ENCODE measurements around the gene TENT4B.
A peak's percentile ranks its signal among the peaks of the same experiment; 100 is the strongest.
"Not testable (repeated sequence)": the region's sequence is repeated elsewhere in the genome, so short reads cannot be mapped to it uniquely, and the experiment has no call there.

TENT4B gene

DNA sequence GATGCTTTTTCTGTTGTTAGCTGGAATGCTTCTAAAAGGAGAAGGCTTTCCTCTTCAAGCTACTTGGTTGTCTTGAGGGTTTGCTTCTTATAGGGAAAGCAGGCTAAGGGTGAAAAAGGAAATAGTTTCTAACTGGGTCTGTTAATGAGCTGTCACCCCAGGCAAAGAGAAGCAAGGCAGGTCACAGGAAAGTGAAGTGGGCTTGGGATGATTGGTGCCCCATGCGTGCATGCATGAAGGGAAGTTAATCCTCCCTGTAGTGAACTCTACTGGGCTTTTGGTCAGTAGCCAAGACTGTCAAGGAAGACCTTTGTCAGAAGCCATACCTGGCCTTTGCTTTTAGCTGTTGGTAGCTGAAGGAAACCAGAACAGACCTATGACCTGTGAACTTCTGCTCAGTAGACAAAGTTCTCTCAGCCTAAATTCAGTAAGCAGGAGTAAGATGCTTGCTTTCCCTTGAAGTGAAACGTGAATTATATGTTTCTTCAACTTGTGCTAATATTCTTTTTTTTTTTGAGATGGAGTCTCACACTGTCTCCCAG lies 16.5 kb downstream of the TENT4B start:
- ATAC-seq: no peak
- Mint-ChIP-seq H3K4me3 (no peak overlapping the region), H3K27me3 (no peaks in the 10 kb centered on the region), H3K4me1 (peaks cover 75% of the 10 kb centered on the region), H3K27ac (no peak overlapping the region), H3K9me3 (no peaks in the 10 kb centered on the region), H3K36me3 (ENCODE audit: low read depth) (peaks cover 6% of the 10 kb centered on the region)
- no peak for DNase-seq

DNA sequence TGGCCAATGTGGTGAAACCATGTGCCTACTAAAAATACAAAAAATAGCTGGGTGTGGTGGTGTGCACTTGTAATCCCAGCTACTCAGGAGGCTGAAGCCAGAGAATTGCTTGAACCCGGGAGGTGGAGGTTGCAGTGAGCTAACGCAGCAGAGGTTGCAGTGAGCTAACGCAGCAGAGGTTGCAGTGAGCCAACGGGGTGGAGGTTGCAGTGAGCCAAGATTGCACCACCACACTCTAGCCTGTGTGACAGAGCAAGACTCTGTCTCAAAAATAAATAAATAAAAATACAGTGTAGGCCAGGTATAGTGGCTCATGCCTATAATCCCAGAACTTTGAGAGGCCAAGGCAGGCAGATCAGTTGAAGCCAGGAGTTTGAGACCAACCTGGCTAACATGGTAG lies 18.7 kb downstream of the TENT4B start:
- ATAC-seq; H3K36me3 Mint-ChIP-seq (ENCODE audit: low read depth); DNase-seq; H3K27me3 Mint-ChIP-seq; H3K9me3 Mint-ChIP-seq; H3K4me3 Mint-ChIP-seq; H3K27ac Mint-ChIP-seq: not testable (repeated sequence)
- peaks cover 66% of the 10 kb centered on the region for H3K4me1 Mint-ChIP-seq

GRCh38 chr16:50172195-50172922 lies 19.3 kb downstream of the TENT4B start:
- Mint-ChIP-seq H3K27me3 (no peaks in the 10 kb centered on the region), H3K4me1 (peaks cover 67% of the 10 kb centered on the region), H3K9me3 (no peaks in the 10 kb centered on the region), H3K4me3 (no peak overlapping the region), H3K27ac (peak overlapping the region; percentile 7), H3K36me3 (ENCODE audit: low read depth) (peaks cover 6% of the 10 kb centered on the region)
- peak; percentile 33 for ATAC-seq
- DNase-seq: no peak

DNA sequence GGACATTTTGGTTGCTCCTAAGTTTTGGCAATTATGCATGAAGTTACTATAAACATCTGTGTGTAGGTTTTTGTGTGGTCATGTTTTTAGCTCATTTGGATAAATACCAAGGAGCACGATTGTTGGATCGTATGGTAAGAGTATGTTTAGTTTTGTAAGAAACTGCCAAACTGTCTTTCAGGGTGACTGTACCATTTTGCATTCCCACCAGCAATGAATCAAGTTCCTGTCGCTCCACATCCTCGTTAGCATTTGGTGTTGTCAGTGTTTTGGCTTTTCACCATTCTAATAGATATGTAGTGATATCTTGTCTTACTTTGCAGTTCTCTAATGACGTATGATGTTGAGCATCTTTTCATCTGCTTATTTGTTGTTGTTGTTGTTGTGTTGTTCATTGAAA lies 20.2 kb downstream of the TENT4B start:
- Mint-ChIP-seq H3K27me3 (no peaks in the 10 kb centered on the region), H3K36me3 (ENCODE audit: low read depth) (peaks cover 6% of the 10 kb centered on the region), H3K9me3 (no peaks in the 10 kb centered on the region), H3K27ac (no peak overlapping the region), H3K4me3 (no peak overlapping the region), H3K4me1 (peaks cover 71% of the 10 kb centered on the region)
- DNase-seq: no peak
- ATAC-seq: no peak

DNA sequence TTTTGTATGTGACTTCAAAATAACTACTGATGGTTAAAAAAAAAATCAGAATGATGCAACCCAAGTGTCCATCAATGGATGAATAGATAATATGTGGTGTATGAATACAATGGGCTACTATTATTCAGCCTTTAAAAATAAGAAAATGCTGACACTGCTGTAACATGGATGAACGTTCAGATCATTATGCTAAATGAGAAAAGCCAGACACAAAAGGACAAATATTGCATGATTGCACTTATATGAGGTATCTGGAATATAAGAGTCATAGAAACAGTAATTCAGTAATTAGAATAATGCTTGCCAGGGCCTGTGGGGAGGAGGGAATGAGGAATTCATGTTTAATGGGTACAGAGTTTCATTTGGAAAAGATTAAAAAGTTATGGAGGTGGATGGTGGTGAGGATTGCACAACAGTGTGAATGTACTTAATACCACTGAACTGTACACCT lies 25.4 kb downstream of the TENT4B start:
- DNase-seq (no peak), ATAC-seq (peak; percentile 40)
- Mint-ChIP-seq H3K4me3 (no peak overlapping the region), H3K36me3 (ENCODE audit: low read depth) (peaks cover 10% of the 10 kb centered on the region), H3K27ac (no peak overlapping the region), H3K27me3 (no peaks in the 10 kb centered on the region), H3K4me1 (peaks cover 41% of the 10 kb centered on the region), H3K9me3 (no peaks in the 10 kb centered on the region)

DNA sequence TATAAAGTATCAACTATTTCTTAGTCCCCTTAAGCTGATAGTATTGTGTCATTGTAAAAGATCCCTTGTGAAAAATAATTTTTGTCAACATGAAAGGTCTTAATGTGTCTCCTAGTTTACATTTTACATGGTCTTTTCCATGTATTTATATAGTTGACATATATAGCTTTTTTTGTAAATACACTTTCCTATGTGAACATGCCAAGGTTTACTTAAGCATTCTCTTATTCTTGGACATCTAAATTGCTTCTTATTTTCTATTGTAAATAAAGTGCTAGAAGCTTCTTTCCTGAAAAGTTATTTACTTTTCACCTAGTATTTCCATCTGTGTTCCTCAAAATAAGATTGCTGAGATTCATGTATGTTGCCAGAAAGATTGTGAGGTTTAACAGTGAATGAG lies 29.3 kb downstream of the TENT4B start:
- Mint-ChIP-seq H3K27ac (no peak overlapping the region), H3K4me3 (no peak overlapping the region), H3K27me3 (no peaks in the 10 kb centered on the region), H3K4me1 (peaks cover 30% of the 10 kb centered on the region), H3K36me3 (ENCODE audit: low read depth) (peaks cover 6% of the 10 kb centered on the region), H3K9me3 (no peaks in the 10 kb centered on the region)
- ATAC-seq: no peak
- no peak for DNase-seq

- H3K9me3 Mint-ChIP-seq: no peaks in the 10 kb centered on the region
- peaks cover 6% of the 10 kb centered on the region for H3K36me3 Mint-ChIP-seq (ENCODE audit: low read depth)
- DNase-seq (no peak), ATAC-seq (no peak)
- H3K27ac Mint-ChIP-seq: peak overlapping the region; percentile 20
- H3K4me3 Mint-ChIP-seq: no peak overlapping the region
- no peaks in the 10 kb centered on the region for H3K27me3 Mint-ChIP-seq
- peaks cover 23% of the 10 kb centered on the region for H3K4me1 Mint-ChIP-seq
Observed at GRCh38 chr16:50183316-50183715, 30.2 kb downstream of the TENT4B start.

DNA sequence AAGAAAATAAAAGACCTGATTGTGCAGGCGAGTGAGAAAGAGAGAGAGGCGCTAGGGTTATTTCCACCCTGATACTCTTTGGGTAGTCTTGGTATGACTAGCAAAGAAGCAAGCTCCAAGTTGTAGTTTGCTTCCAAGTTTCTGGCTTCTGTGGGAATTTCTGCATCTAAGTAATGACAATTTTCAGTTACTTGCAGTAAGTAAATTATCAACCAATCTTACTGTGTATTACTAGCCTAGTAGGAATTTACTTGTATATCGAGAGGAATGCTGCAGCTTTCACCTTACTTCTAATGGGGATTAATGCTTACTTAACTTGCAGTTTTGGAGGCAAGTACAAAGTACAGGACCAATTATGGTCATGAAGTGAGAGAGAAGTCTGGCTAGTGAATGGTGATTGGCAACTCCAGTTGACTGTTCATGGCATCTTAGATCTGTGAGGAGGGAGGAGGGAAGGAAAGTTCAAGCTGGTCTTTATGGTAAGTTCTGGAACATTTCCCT lies 31.9 kb downstream of the TENT4B start:
- Mint-ChIP-seq H3K4me1 (peaks cover 26% of the 10 kb centered on the region), H3K4me3 (no peak overlapping the region), H3K36me3 (ENCODE audit: low read depth) (peaks cover 4% of the 10 kb centered on the region), H3K27me3 (no peaks in the 10 kb centered on the region), H3K9me3 (no peaks in the 10 kb centered on the region), H3K27ac (no peak overlapping the region)
- DNase-seq (no peak), ATAC-seq (no peak)

DNA sequence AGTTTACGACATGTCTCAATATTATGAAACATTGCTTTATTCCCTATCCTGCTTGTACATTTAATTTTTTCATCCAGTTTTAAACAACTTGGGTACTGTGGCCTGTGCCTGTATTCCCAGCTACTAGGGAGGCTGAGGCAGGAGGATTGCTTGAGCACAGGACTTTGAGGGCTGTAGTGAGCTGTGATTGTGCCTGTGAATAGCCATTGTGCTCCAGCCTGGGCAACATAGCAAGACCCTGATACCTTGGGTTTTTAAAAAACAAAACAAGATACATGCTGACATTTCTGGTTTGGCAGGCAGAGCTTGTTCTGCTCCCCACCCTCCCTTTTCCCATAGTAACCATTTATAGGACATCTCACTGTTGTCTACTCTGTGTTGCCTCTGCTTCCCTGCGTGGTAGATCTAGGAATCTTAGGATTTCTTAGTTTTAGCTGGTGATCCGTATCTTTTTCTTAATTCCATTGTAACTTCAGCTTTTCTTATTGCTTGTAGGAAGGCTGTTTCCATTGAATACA lies 35.6 kb downstream of the TENT4B start:
- no peak for DNase-seq
- Mint-ChIP-seq H3K27ac (no peak overlapping the region), H3K36me3 (ENCODE audit: low read depth) (no peaks in the 10 kb centered on the region), H3K27me3 (no peaks in the 10 kb centered on the region), H3K9me3 (no peaks in the 10 kb centered on the region), H3K4me1 (peaks cover 25% of the 10 kb centered on the region), H3K4me3 (no peak overlapping the region)
- no peak for ATAC-seq

GRCh38 chr16:50190292-50190691 lies 37.2 kb downstream of the TENT4B start:
- ATAC-seq: no peak
- no peak overlapping the region for H3K27ac Mint-ChIP-seq
- no peaks in the 10 kb centered on the region for H3K36me3 Mint-ChIP-seq (ENCODE audit: low read depth)
- H3K4me3 Mint-ChIP-seq: no peak overlapping the region
- no peaks in the 10 kb centered on the region for H3K27me3 Mint-ChIP-seq
- H3K9me3 Mint-ChIP-seq: no peaks in the 10 kb centered on the region
- DNase-seq: no peak
- H3K4me1 Mint-ChIP-seq: peaks cover 35% of the 10 kb centered on the region

DNA sequence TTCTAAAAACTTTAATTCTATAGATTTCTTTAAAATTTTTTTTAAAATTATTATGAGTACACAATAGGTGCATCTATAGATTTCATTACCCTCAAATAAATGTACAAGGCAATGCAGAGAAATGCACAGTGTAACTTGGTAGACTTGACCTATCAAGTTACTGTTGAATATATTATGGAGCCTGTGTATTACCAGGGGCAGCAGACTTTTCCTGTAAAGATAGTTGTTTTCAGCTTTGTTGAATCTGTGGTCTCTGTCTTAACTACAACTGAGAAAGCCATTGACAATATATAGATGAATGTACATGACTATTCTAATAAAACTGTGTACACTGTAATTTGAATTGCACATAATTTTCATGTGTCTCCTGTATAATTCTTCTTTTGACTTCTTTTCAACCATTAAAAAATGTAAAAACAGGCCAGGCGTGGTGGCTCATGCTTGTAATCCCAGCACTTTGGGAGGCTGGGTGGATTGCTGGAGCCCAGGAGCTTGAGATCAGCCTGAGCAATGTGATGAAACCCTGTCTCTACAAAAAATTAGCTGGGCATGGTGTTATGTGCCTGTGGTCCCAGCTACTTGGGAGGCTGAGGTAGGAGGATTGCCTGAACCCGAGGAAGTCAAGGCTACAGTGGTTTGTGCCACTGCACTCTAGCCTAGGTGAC lies 39.4 kb downstream of the TENT4B start:
- no peak for DNase-seq
- no peak overlapping the region for H3K27ac Mint-ChIP-seq
- peaks cover 4% of the 10 kb centered on the region for H3K36me3 Mint-ChIP-seq (ENCODE audit: low read depth)
- no peak for ATAC-seq
- peaks cover 53% of the 10 kb centered on the region for H3K4me1 Mint-ChIP-seq
- H3K4me3 Mint-ChIP-seq: no peak overlapping the region
- H3K9me3 Mint-ChIP-seq: no peaks in the 10 kb centered on the region
- H3K27me3 Mint-ChIP-seq: no peaks in the 10 kb centered on the region

DNA sequence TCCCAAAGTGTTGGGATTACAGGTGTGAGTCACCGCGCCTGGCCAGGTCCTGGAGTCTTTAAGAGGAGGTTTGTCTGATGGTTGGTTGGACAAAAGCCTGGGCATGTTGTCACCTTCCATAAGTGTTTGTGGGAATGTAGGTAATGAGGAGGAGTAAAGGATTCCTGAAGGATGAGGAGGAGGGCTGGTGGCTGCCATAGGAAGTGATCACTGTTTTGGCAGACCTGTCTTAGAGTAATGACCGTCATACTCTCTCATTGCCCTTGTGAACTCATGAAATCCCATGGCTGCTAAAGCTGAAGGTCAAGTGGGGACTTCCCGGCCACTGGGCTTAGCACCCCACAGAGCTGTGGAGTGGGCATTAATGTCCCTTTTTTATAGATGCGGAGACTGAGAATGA lies 40.5 kb downstream of the TENT4B start:
- Mint-ChIP-seq H3K9me3 (no peaks in the 10 kb centered on the region), H3K4me1 (peaks cover 51% of the 10 kb centered on the region), H3K36me3 (ENCODE audit: low read depth) (peaks cover 7% of the 10 kb centered on the region), H3K27ac (peak overlapping the region; percentile 20), H3K27me3 (no peaks in the 10 kb centered on the region), H3K4me3 (no peak overlapping the region)
- ATAC-seq (no peak), DNase-seq (no peak)

DNA sequence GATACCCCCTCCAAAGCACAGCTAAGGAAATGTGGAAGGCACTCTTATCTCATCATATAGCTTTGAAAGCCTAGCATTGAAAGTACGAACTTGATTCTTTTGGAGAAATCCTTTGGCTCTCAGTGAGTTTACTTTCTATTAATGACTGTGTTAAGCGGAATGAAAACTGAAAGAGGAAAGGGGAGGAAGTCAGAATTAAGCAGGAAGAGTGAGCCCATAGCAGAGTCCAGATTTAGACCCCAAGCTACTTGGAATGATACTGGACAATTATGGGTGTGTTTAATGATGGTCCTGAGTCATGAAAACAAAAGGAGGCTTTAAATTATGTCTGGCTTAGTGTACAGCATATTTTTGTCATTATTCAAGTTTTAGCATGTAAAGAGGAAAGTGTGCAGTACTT lies 42.2 kb downstream of the TENT4B start:
- no peak overlapping the region for H3K4me3 Mint-ChIP-seq
- DNase-seq (no peak), ATAC-seq (no peak)
- peaks cover 7% of the 10 kb centered on the region for H3K36me3 Mint-ChIP-seq (ENCODE audit: low read depth)
- H3K27ac Mint-ChIP-seq: peak overlapping the region; percentile 64
- no peaks in the 10 kb centered on the region for H3K27me3 Mint-ChIP-seq
- H3K4me1 Mint-ChIP-seq: peaks cover 49% of the 10 kb centered on the region
- H3K9me3 Mint-ChIP-seq: no peaks in the 10 kb centered on the region

GRCh38 chr16:50195756-50196155 lies 42.6 kb downstream of the TENT4B start:
- DNase-seq (no peak), ATAC-seq (no peak)
- no peak overlapping the region for H3K4me3 Mint-ChIP-seq
- no peaks in the 10 kb centered on the region for H3K27me3 Mint-ChIP-seq
- H3K27ac Mint-ChIP-seq: no peak overlapping the region
- H3K9me3 Mint-ChIP-seq: no peaks in the 10 kb centered on the region
- H3K36me3 Mint-ChIP-seq (ENCODE audit: low read depth): peaks cover 7% of the 10 kb centered on the region
- peaks cover 51% of the 10 kb centered on the region for H3K4me1 Mint-ChIP-seq

DNA sequence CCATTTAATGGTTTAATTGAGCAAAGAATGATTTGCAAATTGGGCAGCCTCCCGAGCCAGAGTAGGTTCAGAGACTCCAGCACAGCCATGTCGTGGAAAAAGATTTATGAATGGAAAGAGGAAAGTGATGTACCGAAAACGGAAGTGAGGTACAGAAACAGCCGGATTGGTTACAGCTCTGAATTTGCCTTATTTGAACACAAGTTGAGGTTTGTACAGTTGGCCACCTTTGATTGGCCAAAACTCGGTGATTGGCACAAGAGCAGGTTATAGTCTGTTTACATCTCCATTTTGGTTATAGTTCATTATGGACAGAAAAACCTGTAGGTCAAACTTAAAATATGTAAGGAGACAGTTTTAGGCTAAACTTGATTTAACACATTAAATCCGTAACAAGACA lies 44.5 kb downstream of the TENT4B start:
- H3K27ac Mint-ChIP-seq: no peak overlapping the region
- H3K4me1 Mint-ChIP-seq: peaks cover 61% of the 10 kb centered on the region
- H3K4me3 Mint-ChIP-seq: no peak overlapping the region
- DNase-seq: no peak
- H3K9me3 Mint-ChIP-seq: no peaks in the 10 kb centered on the region
- no peaks in the 10 kb centered on the region for H3K27me3 Mint-ChIP-seq
- ATAC-seq: no peak
- peaks cover 7% of the 10 kb centered on the region for H3K36me3 Mint-ChIP-seq (ENCODE audit: low read depth)

Measured in activated naive CD8-positive, alpha-beta T cell treated with anti-CD3 and anti-CD28 coated beads, Interleukin-2, amount 50 U/mL, for 24 hours (primary cell).